CD14-positive monocyte (primary cell): ENCODE data around the gene CAPS2. TPM values are rescaled to one million over a fixed set of nuclear protein-coding genes. Genes with fewer than 3 reads are reported as not detected.

Source experiments
- DNase-seq, 3 donors: peaks; one replicate each; pipeline ENCODE4 v3.0.0-alpha.2; 2011 to 2022
- H2AFZ ChIP-seq: 2 replicates; pipeline ENCODE4 v1.6.0; 2012; ENCODE audit warnings: mild to moderate bottlenecking, low read depth, low read length, inconsistent platforms; ENCODE audit not compliant: insufficient read depth, poor library complexity, severe bottlenecking
- H3K27ac ChIP-seq, 2 donors: 1 replicate in 1 of 2; 2 replicates in 1 of 2; pipeline ENCODE4 v1.5.1; 2012 to 2013; ENCODE audit warnings: low read length in 2 of 2, control low read depth in 1 of 2, inconsistent platforms in 1 of 2, low read depth in 1 of 2, mild to moderate bottlenecking in 1 of 2
- H3K27me3 ChIP-seq, 2 donors: one replicate each; pipeline versions ENCODE4 v1.6.0 to v1.6.1; 2011 to 2013; ENCODE audit warnings: low read length in 2 of 2; ENCODE audit not compliant: control insufficient read depth in 2 of 2, insufficient read depth in 2 of 2
- H3K36me3 ChIP-seq, 2 donors: replicated peaks in 1 of 2; 1 replicate in 1 of 2; 2 replicates in 1 of 2; pipeline versions ENCODE4 v1.5.1 to v1.6.1; 2012 to 2013; ENCODE audit warnings: low read length in 2 of 2, control low read depth in 1 of 2, inconsistent platforms in 1 of 2, mild to moderate bottlenecking in 1 of 2; ENCODE audit not compliant: insufficient read depth in 2 of 2, control insufficient read depth in 1 of 2
- H3K4me1 ChIP-seq, 2 donors: 1 replicate in 1 of 2; 2 replicates in 1 of 2; pipeline versions ENCODE4 v1.5.1 to v1.6.1; 2012 to 2013; ENCODE audit warnings: low read length in 2 of 2, control low read depth in 1 of 2, inconsistent platforms in 1 of 2, mild to moderate bottlenecking in 1 of 2, moderate library complexity in 1 of 2; ENCODE audit not compliant: insufficient read depth in 2 of 2, control insufficient read depth in 1 of 2
- H3K4me2 ChIP-seq: replicated peaks from 2 replicates; pipeline ENCODE3; 2012; ENCODE audit warnings: low read length, moderate library complexity, mild to moderate bottlenecking; ENCODE audit not compliant: poor library complexity, severe bottlenecking; ENCODE audit errors: extremely low read depth
- H3K4me3 ChIP-seq, 3 experiments: fragments of 200-600 bp in 1 of 3; sonication (generic) in 1 of 3; replicated peaks in 1 of 3; 1 replicate in 2 of 3; 2 replicates in 1 of 3; pipeline ENCODE4 v1.5.1; 2011 to 2013; ENCODE audit warnings: low read length in 3 of 3, mild to moderate bottlenecking in 3 of 3, control low read depth in 2 of 3, low read depth in 2 of 3, inconsistent platforms in 1 of 3, moderate library complexity in 1 of 3
- H3K79me2 ChIP-seq: 2 replicates; pipeline ENCODE4 v1.6.0; 2012; ENCODE audit warnings: mild to moderate bottlenecking, control low read depth, inconsistent platforms, low read length, moderate library complexity; ENCODE audit not compliant: insufficient read depth
- H3K9ac ChIP-seq: 2 replicates; pipeline ENCODE4 v1.6.0; 2017; ENCODE audit warnings: low read length, mild to moderate bottlenecking; ENCODE audit not compliant: insufficient read depth, poor library complexity, severe bottlenecking
- H3K9me3 ChIP-seq, 2 donors: replicated peaks in 1 of 2; 1 replicate in 1 of 2; 2 replicates in 1 of 2; pipeline versions ENCODE4 v1.5.1 to v1.6.1; 2012 to 2013; ENCODE audit warnings: low read length in 2 of 2, control low read depth in 1 of 2; ENCODE audit not compliant: control insufficient read depth in 1 of 2, insufficient read depth in 1 of 2
- H4K20me1 ChIP-seq: 2 replicates; pipeline ENCODE4 v1.6.0; 2012; ENCODE audit warnings: mild to moderate bottlenecking, low read length, control low read depth, moderate library complexity; ENCODE audit not compliant: insufficient read depth
- H3K27ac Mint-ChIP-seq, 7 donors: one replicate each; pipeline ENCODE4 v1.8.0; 2020; ENCODE audit warnings: mild to moderate bottlenecking in 7 of 7, mixed read lengths in 7 of 7, moderate library complexity in 6 of 7, inconsistent platforms in 2 of 7
- H3K27me3 Mint-ChIP-seq, 3 donors: one replicate each; pipeline ENCODE4 v1.8.0; 2021 to 2022; ENCODE audit warnings: low read depth in 3 of 3, mild to moderate bottlenecking in 3 of 3, mixed read lengths in 3 of 3, moderate library complexity in 3 of 3, inconsistent platforms in 1 of 3
- H3K36me3 Mint-ChIP-seq, 2 donors: one replicate each; pipeline ENCODE4 v1.8.0; 2020; ENCODE audit warnings: mixed read lengths in 2 of 2, inconsistent platforms in 1 of 2, mild to moderate bottlenecking in 1 of 2
- H3K4me1 Mint-ChIP-seq: one replicate; pipeline ENCODE4 v1.8.0; 2020; ENCODE audit warnings: mild to moderate bottlenecking, mixed read lengths
- H3K4me3 Mint-ChIP-seq, 2 donors: one replicate each; pipeline ENCODE4 v1.8.0; 2020; ENCODE audit warnings: mild to moderate bottlenecking in 2 of 2, mixed read lengths in 2 of 2, moderate library complexity in 1 of 2
- H3K9me3 Mint-ChIP-seq, 7 donors: one replicate each; pipeline ENCODE4 v1.8.0; 2020 to 2022; ENCODE audit warnings: mixed read lengths in 7 of 7, mild to moderate bottlenecking in 6 of 7, moderate library complexity in 6 of 7, inconsistent platforms in 2 of 7
- intact Hi-C, 2 donors: fragments of 100-400 bp; cut with micrococcal nuclease; formaldehyde crosslinking; loops; one replicate each; pipeline versions ENCODE4 v1.15.0 to v1.15.1; 2023
- polyA plus RNA-seq, 3 donors: library from polyadenylated mRNA; depleted of rRNA in 1 of 3; unstranded in 2 of 3; stranded (reverse) in 1 of 3; fragments of 300-500 nt in 2 of 3; fragments of >200 nt in 1 of 3; fragmentation: Illumina TruSeq in 2 of 3; gene quantifications; 1 replicate in 2 of 3; 2 replicates in 1 of 3; pipeline ENCODE4 v1.2.3, GENCODE V29; 2012 to 2021
- TF ChIP-seq, protein P1 (sequence below): fragments of 200-600 bp; IDR thresholded peaks from one replicate; pipeline ENCODE4 v1.8.0; 2022; ENCODE audit warnings: antibody characterized with exemption, mild to moderate bottlenecking

The CAPS2 gene
- polyA plus RNA-seq, 3 donors: 0.36 to 0.49 TPM; not detected in 1

DNA sequence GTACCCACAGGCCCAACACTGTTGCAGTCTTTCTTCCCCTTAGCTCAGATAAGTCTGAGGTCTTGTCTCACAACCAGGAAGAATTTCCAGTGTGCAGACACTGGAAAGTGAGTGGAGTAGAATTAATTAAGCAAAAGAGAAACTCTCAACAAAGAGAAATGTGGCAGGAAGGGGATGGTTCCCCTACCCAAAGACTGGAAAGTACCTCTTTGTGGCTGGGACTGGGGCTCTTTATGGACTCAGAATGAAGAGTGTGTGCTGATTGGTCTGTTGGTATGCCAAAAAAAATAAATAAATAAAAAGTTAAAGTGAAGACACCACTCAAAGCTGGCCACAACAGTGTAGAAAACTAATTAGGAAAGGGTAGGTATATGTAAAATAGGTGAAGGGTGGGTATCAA lies 30.8 kb upstream of the CAPS2 start:
- Mint-ChIP-seq H3K4me1 (peaks cover 12% of the 10 kb centered on the region), H3K27me3 (peaks cover 0 to 2% (median 0%) of the 10 kb centered on the region in 3 donors), H3K36me3 (no peaks in the 10 kb centered on the region), H3K27ac (no peak overlapping the region), H3K9me3 (peaks cover 0 to 9% (median 3%) of the 10 kb centered on the region in 7 donors), H3K4me3 (no peak overlapping the region)
- Histone ChIP-seq H3K4me2 (no peak overlapping the region), H4K20me1 (no peaks in the 10 kb centered on the region), H3K9me3 (peaks cover 0 to 3% of the 10 kb centered on the region in 2 donors), H3K36me3 (no peaks in the 10 kb centered on the region), H2AFZ (no peak overlapping the region), H3K79me2 (no peaks in the 10 kb centered on the region), H3K4me3 (no peak overlapping the region), H3K27ac (no peak overlapping the region), H3K4me1 (peaks cover 4 to 8% of the 10 kb centered on the region in 2 donors), H3K9ac (no peak overlapping the region), H3K27me3 (no peaks in the 10 kb centered on the region)
- TF ChIP-seq, protein P1, sequence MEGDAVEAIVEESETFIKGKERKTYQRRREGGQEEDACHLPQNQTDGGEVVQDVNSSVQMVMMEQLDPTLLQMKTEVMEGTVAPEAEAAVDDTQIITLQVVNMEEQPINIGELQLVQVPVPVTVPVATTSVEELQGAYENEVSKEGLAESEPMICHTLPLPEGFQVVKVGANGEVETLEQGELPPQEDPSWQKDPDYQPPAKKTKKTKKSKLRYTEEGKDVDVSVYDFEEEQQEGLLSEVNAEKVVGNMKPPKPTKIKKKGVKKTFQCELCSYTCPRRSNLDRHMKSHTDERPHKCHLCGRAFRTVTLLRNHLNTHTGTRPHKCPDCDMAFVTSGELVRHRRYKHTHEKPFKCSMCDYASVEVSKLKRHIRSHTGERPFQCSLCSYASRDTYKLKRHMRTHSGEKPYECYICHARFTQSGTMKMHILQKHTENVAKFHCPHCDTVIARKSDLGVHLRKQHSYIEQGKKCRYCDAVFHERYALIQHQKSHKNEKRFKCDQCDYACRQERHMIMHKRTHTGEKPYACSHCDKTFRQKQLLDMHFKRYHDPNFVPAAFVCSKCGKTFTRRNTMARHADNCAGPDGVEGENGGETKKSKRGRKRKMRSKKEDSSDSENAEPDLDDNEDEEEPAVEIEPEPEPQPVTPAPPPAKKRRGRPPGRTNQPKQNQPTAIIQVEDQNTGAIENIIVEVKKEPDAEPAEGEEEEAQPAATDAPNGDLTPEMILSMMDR: no peak
- intact Hi-C loops: no loop called here
- no peak for DNase-seq

DNA sequence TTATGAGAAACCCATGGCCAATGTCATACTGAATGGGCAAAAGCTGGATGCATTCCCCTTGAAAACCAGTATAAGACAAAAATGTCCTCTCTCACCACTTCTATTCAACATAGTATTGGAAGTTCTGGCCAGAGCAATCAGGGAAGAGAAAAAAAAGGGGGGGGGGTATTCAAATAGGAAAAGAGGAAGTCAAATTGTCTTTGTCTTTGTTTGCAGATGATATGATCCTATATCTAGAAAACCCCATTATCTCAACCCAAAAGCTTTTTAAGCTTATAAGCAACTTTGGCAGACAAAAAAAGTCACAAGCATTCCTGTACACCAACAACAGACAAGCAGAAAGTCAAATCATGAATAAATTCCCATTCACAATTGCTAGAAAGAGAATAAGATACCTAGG lies 23.9 kb upstream of the CAPS2 start:
- H3K27ac Mint-ChIP-seq: no peak overlapping the region
- H3K4me1 Mint-ChIP-seq: peaks cover 2% of the 10 kb centered on the region
- no peak overlapping the region for H3K27ac ChIP-seq
- no peaks in the 10 kb centered on the region for H3K36me3 ChIP-seq
- H3K4me3 Mint-ChIP-seq: no peak overlapping the region
- H3K4me3 ChIP-seq: no peak overlapping the region
- H3K27me3 ChIP-seq: no peaks in the 10 kb centered on the region
- DNase-seq: no peak
- H3K9ac ChIP-seq: no peak overlapping the region
- no peak overlapping the region for H2AFZ ChIP-seq
- TF ChIP-seq, protein P1: no peak
- no peaks in the 10 kb centered on the region for H3K4me1 ChIP-seq
- H3K9me3 ChIP-seq: no peaks in the 10 kb centered on the region
- intact Hi-C loops: no loop called here
- H3K9me3 Mint-ChIP-seq: peaks cover 0 to 22% (median 11%) of the 10 kb centered on the region in 7 donors
- H3K27me3 Mint-ChIP-seq: peaks cover 0 to 3% (median 1%) of the 10 kb centered on the region in 3 donors
- no peak overlapping the region for H3K4me2 ChIP-seq
- no peaks in the 10 kb centered on the region for H3K79me2 ChIP-seq
- no peaks in the 10 kb centered on the region for H4K20me1 ChIP-seq
- H3K36me3 Mint-ChIP-seq: no peaks in the 10 kb centered on the region
